Amniotic stem cell (primary cell): ENCODE measurements around the gene POLR2F.

Source experiments
- DNase-seq: peaks from one replicate; lab custom pipeline; 2025; lab: John Stamatoyannopoulos, UW

Gene POLR2F

GRCh38 chr22:38007330-38007902 is 53.9 kb downstream of the POLR2F start:
- no peak for DNase-seq

- DNase-seq: no peak
These were observed 55.7 kb downstream of the POLR2F start for GRCh38 chr22:38009000-38009806.

- no peak for DNase-seq
These were observed 59.1 kb downstream of the POLR2F start for GRCh38 chr22:38012604-38013072.

GRCh38 chr22:38014083-38014482 is 60.6 kb downstream of the POLR2F start:
- no peak for DNase-seq

GRCh38 chr22:38016182-38017151 is 63.0 kb downstream of the POLR2F start:
- no peak for DNase-seq

GRCh38 chr22:38017272-38017920 is 63.9 kb downstream of the POLR2F start:
- DNase-seq: no peak

- DNase-seq: no peak
These were observed 64.7 kb downstream of the POLR2F start for GRCh38 chr22:38017939-38018885.
